H7 (cell line): ENCODE results near the gene UBXN4. TPM values are rescaled to one million over a fixed set of nuclear protein-coding genes. Genes with fewer than 3 reads are reported as not detected.

Source experiments
- DNase-seq: peaks from one replicate; pipeline ENCODE4 v3.0.0; 2012
- H3K27me3 ChIP-seq: 2 replicates; pipeline ENCODE4 v1.6.0; 2011; ENCODE audit warnings: mild to moderate bottlenecking, low read length; ENCODE audit not compliant: control insufficient read depth, insufficient read depth
- H3K36me3 ChIP-seq: replicated peaks from 2 replicates; pipeline ENCODE4 v1.5.1; 2011; ENCODE audit warnings: low read length; ENCODE audit not compliant: control insufficient read depth, insufficient read depth
- H3K4me3 ChIP-seq: 2 replicates; pipeline ENCODE4 v1.5.1; 2011; ENCODE audit warnings: low read depth, mild to moderate bottlenecking, control low read depth, low read length, moderate library complexity; ENCODE audit not compliant: insufficient read depth
- total RNA-seq: library from RNA; depleted of rRNA; stranded (reverse); fragments of >200 nt; shearing (Covaris generic); gene quantifications from 2 replicates; pipeline ENCODE4 v1.2.3, GENCODE V29; 2014

Gene UBXN4
- total RNA-seq, 1 experiment from 2014 or later: 56.5 TPM

- Histone ChIP-seq H3K36me3 (no peaks in the 10 kb centered on the region), H3K27me3 (no peaks in the 10 kb centered on the region), H3K4me3 (no peak overlapping the region)
- DNase-seq: no peak
Measured at GRCh38 chr2:135812907-135813511, 71.4 kb downstream of the UBXN4 start.

GRCh38 chr2:135815269-135815668 is 73.6 kb downstream of the UBXN4 start:
- H3K27me3 ChIP-seq: no peaks in the 10 kb centered on the region
- DNase-seq: no peak
- no peaks in the 10 kb centered on the region for H3K36me3 ChIP-seq
- H3K4me3 ChIP-seq: no peak overlapping the region

GRCh38 chr2:135817466-135817865 is 75.8 kb downstream of the UBXN4 start:
- H3K4me3 ChIP-seq: no peak overlapping the region
- DNase-seq: no peak
- H3K36me3 ChIP-seq: no peaks in the 10 kb centered on the region
- H3K27me3 ChIP-seq: no peaks in the 10 kb centered on the region

- Histone ChIP-seq H3K36me3 (no peaks in the 10 kb centered on the region), H3K27me3 (no peaks in the 10 kb centered on the region), H3K4me3 (no peak overlapping the region)
- no peak for DNase-seq
Measured at GRCh38 chr2:135817951-135818350, 76.3 kb downstream of the UBXN4 start.

- peak; percentile 69 for DNase-seq
- Histone ChIP-seq H3K4me3 (no peak overlapping the region), H3K27me3 (no peaks in the 10 kb centered on the region), H3K36me3 (no peaks in the 10 kb centered on the region)
Measured at GRCh38 chr2:135818937-135819610, 77.4 kb downstream of the UBXN4 start.

GRCh38 chr2:135820003-135820618 is 78.5 kb downstream of the UBXN4 start:
- no peak for DNase-seq
- Histone ChIP-seq H3K4me3 (no peak overlapping the region), H3K27me3 (no peaks in the 10 kb centered on the region), H3K36me3 (no peaks in the 10 kb centered on the region)

- DNase-seq: no peak
- Histone ChIP-seq H3K27me3 (no peaks in the 10 kb centered on the region), H3K4me3 (no peak overlapping the region), H3K36me3 (no peaks in the 10 kb centered on the region)
Measured at GRCh38 chr2:135821190-135821589, 79.5 kb downstream of the UBXN4 start.

- no peak for DNase-seq
- no peak overlapping the region for H3K4me3 ChIP-seq
Measured at GRCh38 chr2:135822855-135823254, 81.2 kb downstream of the UBXN4 start.

GRCh38 chr2:135825131-135825530 is 83.5 kb downstream of the UBXN4 start:
- no peak for DNase-seq
- no peaks in the 10 kb centered on the region for H3K27me3 ChIP-seq
- H3K4me3 ChIP-seq: no peak overlapping the region
- no peaks in the 10 kb centered on the region for H3K36me3 ChIP-seq

More at GRCh38 chr2:135822855-135823254, 81.2 kb downstream of the UBXN4 start:
- no peaks in the 10 kb centered on the region for H3K27me3 ChIP-seq
- H3K36me3 ChIP-seq: no peaks in the 10 kb centered on the region

- Histone ChIP-seq H3K4me3 (no peak overlapping the region), H3K36me3 (no peaks in the 10 kb centered on the region), H3K27me3 (no peaks in the 10 kb centered on the region)
- DNase-seq: no peak
Measured at GRCh38 chr2:135825550-135826176, 84.0 kb downstream of the UBXN4 start.

GRCh38 chr2:135826544-135826943 is 84.9 kb downstream of the UBXN4 start:
- no peaks in the 10 kb centered on the region for H3K36me3 ChIP-seq
- H3K4me3 ChIP-seq: no peak overlapping the region
- H3K27me3 ChIP-seq: no peaks in the 10 kb centered on the region
- DNase-seq: no peak

- no peak for DNase-seq
Measured at GRCh38 chr2:135829378-135830135, 87.9 kb downstream of the UBXN4 start.

GRCh38 chr2:135831180-135831812 is 89.6 kb downstream of the UBXN4 start:
- DNase-seq: no peak
- H3K36me3 ChIP-seq: no peaks in the 10 kb centered on the region
- no peaks in the 10 kb centered on the region for H3K27me3 ChIP-seq
- H3K4me3 ChIP-seq: no peak overlapping the region

More at GRCh38 chr2:135829378-135830135, 87.9 kb downstream of the UBXN4 start:
- H3K36me3 ChIP-seq: no peaks in the 10 kb centered on the region
- H3K4me3 ChIP-seq: no peak overlapping the region
- H3K27me3 ChIP-seq: no peaks in the 10 kb centered on the region

- no peak overlapping the region for H3K4me3 ChIP-seq
- no peak for DNase-seq
- H3K36me3 ChIP-seq: no peaks in the 10 kb centered on the region
- H3K27me3 ChIP-seq: no peaks in the 10 kb centered on the region
Measured at GRCh38 chr2:135832891-135833290, 91.2 kb downstream of the UBXN4 start.
